Left kidney (tissue), 2 donors: ENCODE results near the gene PHLDB2. TPM values are rescaled to one million over a fixed set of nuclear protein-coding genes. Genes with fewer than 3 reads are reported as not detected.

Source experiments
- DNase-seq: peaks from one replicate; pipeline ENCODE4 v3.0.0-alpha.2; 2013
- polyA plus RNA-seq: library from polyadenylated mRNA; unstranded; fragments of 120-200 nt; gene quantifications from one replicate; pipeline ENCODE4 v1.2.1, GENCODE V29; 2013; ENCODE audit not compliant: insufficient read length

The PHLDB2 gene
- polyA plus RNA-seq, 1 donor, result 122 TPM

DNA sequence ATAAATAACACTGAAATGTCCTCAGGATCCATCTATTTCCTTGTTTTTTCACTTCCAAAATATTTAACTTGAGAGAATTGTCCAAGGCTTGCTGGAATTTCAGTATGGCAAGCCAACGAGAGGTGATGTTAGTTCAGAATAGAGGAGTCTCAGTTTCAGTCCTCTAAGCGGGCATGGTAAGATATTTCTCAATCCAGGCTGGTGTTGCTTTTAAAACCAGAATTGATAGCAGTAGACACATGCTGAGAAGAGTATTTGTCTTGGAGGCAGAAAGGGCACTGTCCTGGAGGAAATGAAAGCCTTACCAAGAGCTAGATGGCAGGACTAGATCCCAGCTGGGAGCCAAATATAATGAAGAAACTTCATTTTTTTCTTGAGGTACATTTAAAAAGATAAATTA, 23.1 kb downstream of the PHLDB2 start:
- no peak for DNase-seq

DNA sequence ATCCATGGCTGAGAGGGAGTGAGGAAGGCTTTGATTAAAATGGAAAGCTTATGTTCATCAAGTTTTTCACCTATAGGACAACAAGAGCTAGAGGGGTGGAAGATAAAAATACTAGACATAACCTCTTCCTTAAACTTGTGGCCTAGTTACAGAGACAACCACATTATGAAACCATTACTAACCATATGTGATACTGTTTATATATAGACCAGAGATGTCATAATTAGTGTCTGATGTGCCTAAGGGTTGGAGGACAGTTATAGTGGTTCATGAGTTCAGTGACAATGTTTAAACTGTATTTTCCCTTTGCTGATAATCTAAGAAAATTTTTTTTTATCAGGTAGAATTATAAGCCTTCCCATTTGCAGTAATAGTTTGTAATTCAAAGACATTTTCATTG, 23.7 kb downstream of the PHLDB2 start:
- no peak for DNase-seq

DNA sequence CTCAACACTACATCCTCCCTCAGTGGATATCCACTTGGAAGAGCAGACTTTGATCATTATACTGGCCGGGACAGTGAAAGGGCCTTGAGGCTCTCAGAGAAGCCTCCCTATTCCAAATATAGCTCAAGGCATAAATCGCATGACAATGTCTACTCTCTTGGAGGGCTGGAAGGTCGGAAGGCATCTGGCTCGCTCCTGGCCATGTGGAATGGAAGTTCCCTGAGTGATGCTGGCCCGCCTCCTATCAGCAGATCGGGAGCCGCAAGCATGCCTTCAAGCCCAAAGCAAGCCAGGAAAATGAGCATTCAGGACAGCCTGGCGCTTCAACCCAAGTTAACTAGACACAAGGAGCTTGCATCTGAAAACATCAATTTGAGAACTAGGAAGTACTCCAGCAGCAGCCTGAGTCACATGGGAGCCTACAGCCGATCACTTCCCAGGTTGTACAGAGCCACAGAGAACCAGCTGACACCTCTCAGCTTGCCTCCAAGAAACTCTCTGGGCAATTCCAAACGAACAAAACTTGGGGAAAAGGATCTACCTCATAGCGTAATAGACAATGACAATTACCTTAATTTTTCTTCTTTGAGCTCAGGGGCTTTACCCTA, 25.4 kb downstream of the PHLDB2 start:
- DNase-seq, result no peak

DNA sequence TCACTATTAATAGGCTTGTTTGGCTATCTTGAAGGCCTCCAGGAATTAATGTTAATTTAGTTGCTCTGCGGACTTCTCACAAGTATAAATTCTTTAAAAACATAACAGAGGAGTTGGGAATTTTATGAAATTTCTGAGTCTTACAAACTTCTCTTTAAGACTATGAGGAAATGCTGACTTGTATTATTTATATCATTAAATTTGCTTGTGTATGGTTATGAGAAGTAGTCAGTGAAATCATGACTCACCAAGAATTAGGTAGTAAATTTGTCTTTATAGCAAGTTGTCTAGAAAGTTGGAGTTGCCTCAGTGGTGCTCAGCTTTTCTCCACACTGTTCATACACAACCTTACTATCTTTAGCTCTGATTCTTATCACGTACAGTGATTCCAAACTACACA, 26.5 kb downstream of the PHLDB2 start:
- no peak for DNase-seq

DNA sequence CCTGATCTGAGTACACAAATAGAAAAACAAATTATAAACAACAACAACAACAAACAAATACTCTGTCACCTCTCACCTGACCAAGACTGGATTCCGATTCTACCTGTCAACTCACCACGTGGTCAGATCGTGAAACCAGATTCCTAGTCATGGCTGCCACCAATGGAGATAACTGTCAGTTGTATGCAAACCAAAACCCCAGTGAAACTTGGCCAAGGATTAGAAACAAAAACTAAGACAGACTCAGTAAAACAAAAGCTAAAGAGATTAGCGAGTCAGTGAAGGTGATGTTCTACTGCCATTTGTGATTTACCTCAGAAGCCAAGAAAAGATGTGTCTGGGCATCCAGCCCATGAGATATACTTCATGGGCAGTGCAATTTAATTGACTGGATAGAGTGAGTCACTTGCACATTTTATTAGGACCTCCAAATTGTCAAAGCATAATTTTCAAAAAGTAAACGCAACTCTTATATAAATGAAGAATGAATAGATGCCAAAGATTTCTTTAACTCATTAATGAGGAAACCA, 31.1 kb downstream of the PHLDB2 start:
- no peak for DNase-seq

DNA sequence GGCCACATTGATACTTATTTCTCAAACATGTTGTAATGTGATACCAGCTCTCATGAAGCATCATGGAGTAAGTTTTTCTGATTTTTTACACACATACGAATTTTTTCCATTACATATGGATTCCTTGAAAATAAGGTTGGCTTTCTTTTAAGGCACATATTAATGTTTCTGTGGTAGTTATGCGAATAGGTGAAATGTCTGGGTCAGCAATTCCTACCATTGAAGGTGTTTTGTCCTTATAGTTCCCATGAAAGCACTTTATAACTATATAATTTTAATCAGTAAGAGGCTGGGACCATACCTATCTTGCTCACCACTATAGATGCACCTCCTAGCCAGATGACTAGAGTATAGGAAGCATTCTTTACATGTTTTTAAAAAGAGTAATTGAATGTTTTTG, 33.0 kb downstream of the PHLDB2 start:
- no peak for DNase-seq

DNA sequence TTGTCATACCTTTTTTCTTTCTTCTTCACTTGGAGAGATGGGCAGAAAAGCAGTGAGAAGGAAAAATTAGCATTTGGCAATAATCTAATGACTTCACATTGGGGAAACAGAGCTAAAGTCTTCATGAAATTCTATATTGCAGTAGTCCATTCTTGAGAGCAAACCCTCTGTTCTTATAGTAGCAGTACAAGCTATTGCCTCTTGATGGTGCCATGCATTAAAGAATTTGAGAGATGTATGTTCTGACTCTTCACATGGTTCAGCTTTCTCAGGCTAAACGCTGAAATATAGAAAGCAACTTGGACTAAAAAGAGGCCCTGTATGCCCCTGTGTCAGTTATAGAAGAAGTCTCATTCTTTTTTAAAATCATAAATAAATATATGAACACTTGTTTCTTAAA, 36.0 kb downstream of the PHLDB2 start:
- no peak for DNase-seq

DNA sequence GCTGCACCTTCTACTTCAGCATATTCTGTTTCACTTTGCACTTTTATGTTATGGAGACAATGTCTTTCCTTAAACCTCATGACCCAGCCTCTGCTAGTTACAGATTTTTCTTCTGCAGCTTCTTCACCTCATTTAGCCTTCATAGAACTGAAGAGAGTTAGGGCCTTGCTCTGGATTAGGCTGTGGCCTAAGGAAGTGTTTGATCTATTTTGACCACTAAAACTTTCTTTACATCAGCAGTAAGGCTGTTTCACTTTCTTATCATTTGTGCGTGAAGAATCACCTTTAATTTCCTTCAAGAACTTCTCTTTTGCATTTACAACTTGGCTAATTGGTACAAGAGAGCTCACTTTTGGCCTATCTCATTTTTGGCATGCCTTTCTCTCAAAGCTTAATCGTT, 40.9 kb downstream of the PHLDB2 start:
- DNase-seq, result no peak

DNA sequence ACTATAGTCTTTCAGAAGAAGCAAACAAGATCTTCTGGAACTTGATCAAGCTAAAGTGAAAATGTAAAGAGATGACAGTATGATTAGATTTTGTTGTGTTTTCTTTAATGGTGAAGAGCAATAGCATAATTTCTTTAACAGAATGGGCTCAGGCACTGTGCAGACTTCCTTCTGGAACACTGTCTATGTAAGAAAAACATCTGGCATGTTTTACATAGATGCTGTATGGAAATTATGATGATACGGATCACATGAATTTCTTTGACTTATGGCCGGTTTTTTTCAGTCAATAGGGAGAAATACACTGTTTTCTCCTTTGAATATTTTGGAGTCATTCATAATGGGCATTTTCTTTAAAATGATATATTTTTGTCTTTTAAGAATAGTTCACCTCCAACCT, 42.6 kb downstream of the PHLDB2 start:
- DNase-seq, result no peak

DNA sequence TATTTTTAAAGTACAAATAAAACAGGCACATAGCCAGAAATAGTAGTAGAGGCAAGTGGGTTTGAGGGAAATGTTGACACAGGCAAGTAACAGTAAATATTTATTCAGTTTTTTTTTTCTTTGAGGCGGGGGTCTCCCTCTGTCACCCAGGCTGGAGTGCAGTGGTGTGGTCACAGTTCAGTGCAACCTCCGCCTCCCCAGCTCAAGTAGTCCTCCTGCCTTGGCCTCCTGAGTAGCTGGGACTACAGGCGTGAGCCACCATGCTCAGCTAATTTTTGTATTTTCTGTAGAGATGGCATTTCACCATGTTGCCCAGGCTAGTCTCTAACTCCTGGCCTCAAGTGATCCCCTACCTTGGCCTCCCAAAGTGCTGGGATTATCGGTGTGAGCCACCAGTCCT, 43.5 kb downstream of the PHLDB2 start:
- no peak for DNase-seq

DNA sequence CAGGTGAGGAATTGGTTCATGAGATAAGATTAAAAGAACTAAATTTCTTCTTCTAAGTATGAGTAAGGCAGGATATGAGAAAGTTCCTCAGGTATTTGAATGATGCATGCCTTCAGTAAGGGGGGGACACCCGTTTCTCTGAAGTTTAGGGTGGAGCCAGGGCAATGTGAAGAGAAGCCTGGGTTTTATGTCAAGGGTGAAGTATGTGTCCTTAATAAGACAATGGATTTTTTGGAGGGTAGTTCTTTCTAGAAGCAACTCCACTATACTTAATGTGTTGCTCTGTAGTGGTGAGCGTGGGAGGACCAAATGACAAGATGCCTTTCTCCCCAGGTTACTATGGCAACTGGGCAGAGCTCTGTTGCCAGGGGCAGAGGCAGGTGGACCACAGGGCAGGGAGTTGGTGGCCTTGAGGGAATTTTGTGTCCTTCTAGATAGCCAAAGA, 44.0 kb downstream of the PHLDB2 start:
- no peak for DNase-seq

DNA sequence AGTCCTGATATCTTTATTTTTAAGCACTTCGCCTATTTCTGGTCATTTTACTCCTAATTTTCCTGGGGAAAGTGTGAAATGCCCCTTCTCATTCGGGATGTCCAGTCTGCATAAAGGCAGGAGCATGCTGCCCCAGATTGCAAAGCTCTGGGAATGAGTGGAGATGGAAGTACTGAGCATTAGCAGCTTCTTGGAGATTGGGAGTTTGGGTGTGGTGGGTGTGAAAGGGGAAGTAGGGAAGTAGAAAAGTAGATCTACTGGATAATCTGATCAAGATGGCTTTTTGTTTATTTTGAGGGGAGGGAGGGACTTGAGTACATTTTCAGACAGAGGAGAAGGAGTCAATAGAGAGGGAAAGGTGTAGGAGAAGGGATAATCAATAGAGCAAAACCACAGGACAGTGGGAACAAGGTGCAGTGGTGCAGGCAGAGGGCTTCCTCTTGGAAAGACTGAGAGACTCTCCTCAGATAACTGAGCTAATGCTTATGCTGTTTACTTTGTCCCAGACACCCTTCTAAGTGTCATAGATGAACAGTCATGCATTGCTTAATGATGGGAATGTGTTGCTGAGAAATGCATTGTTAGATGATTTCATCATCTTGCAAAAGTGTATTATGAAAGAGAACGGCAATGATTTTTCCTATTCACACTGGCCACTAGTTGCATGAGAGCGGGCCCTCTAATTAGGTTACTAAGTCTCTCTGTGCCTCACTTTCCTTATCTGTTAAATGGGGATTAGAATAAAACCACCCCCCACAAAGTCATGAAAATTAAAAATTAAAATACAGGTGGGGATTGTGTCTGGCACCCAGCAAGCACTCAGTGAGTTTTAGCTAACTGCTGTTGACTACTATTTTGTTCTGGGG, 45.5 kb downstream of the PHLDB2 start:
- no peak for DNase-seq

DNA sequence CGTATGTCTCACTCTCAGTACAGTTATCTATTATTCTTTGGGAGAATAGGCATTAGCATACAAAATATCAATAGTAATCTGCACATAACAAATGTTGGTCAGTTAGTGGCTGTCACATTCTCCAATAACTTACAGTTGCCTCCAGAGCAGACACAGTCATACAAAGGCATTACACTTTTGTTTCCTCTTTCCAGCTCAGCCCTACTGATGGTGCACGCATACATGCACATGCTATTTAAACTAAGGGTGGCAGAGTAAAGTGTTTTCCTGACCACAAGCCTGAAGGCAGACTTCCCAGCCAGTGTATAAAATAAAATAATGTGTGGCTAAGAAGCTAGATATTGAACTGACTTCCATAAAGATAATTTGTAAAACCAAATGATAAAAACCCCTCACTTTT, 47.6 kb downstream of the PHLDB2 start:
- DNase-seq, result no peak

DNA sequence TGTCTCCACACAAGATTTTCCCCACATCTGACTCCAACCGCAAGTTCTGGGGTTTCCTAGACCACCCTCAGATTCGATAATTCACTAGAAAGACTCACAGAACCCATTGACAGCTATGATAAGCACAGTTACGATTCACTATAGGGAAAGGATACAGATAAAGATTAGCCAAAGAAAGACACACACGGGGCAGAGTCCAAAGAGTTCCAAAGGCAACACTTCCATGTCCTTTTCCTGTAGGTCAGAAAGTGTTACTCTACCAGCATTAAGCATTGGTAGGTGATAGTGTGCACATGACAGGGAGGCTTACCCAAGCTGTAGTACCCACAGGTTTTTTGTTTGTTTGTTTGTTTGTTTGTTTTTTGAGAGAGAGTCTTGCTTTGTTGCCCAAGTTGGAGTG, 48.1 kb downstream of the PHLDB2 start:
- DNase-seq, result no peak

DNA sequence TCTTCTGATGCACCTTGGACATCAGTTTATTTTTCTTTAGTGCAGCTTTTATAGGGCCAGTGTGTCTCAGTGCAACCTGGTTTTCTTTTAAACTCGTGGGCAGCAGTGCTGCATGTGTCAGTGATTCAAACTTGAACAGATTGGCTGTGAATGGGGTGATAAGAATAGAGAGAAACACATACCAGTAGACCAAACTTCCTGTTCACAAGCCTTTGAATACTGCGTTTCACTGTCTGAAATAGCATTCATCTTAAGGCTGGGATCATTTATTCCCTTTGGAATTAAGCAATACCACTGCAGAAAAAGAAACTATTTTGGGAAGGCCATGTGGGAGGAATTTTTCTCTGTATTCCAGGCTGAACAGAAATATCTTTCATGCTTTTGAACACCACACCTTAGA, 51.7 kb downstream of the PHLDB2 start:
- DNase-seq, result no peak

DNA sequence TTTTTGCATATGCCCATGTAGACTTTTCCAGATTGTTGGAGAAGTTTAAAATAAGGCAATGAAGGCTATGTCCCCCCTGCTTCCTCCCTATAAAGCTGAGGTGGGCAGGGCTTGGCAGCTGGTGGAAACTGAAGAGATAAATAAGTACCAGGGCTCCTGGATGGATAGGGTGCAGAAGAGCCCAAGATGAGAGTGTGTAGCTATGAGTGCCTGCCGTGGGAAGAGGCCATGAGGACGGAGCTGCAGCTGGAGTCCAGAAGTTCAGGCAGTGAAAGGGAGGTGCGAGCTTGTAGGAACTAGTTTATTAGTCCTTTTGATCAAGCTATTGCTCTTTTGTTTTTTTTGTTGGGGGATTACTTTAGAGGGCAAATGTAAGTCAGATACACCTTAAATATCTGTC, 52.4 kb downstream of the PHLDB2 start:
- no peak for DNase-seq

DNA sequence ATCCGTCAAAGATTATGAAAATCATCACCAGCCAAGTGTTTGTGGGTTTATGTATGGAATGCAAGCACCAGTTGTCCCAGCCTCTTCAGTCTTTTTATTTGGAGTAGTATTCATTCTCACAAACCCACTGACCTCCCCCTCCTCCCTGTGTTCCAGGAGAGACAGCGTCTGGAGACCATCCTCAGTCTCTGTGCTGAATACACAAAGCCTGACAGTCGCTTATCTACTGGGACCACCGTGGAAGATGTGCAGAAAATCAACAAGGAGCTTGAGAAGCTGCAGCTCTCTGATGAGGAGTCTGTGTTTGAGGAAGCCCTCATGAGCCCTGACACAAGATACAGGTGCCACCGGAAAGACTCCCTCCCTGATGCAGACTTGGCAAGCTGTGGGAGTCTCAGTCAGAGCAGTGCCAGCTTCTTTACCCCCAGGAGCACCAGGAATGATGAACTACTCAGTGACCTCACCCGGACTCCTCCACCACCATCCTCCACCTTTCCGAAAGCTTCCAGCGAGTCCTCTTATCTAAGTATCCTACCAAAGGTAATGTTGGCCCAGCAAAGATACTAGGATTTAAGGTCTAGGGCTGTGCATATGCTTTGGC, 54.2 kb downstream of the PHLDB2 start:
- no peak for DNase-seq

DNA sequence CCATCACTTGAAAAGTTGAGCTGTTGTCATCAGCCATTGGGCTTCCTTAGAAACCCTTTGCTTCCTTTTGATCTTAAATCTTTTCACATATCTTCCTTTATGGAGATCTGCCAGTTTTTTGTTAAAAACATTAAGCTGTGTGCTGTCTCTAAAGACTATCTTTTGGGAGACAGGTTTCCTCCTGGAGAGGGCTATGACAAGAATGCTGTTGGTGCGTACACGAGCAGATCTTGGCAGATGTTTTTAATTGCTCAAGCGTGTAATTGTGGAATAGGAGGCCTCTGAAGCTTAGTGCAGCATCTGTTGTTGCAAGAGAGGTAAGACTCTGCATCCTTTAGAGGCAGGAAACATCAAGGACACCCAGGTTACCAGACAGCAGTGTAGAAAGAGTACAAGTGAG, 56.8 kb downstream of the PHLDB2 start:
- DNase-seq, result no peak

DNA sequence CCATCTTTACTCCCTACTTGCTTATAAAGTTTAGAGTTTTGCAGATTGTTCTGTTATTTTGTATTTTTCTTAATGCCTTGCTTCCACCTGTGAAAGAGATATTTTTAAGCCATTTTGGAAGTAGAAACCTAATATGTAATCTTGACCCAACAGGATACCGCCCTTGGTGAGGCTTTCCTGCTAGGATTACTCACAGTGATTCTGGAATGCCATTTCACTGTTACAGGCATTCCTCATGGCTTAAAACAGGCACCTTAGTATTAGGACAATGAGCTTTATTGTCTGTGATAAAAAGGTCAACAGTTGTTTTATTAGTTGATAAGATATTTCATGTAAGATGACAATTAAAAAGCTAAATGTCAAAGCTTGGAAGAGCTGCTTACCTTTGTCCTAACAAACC, 58.2 kb downstream of the PHLDB2 start:
- DNase-seq, result no peak

DNA sequence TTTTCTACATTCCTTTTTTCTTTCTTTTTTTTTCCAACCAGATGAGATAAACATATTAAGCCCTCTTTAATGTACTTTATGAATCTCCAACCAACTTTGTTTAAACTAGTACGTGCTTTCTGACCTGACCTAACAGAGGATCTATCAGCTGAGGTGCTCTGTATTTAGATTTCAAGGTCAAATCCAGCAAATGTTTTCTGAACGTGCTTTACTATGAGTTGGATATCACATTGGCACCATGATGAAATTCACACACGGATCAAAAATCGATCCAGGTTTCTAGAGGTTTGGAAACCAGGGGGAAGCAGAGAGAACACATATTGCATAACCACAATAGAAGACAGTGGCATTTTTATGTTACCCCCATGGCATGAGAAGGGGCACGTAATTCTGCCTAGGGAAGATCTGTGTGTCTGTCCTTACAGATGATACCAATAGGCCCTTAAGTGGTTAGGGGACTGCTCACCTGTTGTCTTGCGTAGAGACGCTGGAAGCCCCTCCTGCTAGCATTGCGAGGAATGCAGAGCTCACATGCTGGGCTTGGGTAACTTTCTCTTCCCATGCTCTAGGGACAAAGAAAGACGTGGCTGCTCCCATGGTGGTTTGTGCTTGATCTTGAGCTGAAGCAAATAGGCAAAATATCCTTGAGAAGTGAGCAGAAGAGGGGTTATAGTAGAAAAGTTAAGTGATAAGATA, 60.5 kb downstream of the PHLDB2 start:
- DNase-seq, result no peak

DNA sequence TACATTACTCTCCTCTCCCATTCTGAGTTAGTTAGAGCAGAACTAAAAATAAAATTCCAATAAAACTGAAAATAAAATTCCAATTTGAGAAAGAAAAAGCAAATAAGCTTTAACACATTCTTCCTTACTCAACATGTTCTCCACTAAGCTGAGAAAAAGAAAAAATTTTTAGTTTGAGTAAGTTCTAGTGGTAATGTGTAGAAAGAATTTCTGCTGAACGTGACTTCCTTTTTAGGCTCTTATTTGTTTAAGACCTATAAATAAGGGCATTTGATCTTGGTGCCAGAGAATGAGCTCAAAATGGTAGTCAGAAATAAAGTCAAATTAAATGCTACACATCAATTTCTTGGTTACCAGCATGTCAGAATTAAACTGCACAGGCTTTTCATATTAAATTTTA, 62.1 kb downstream of the PHLDB2 start:
- DNase-seq, result no peak

DNA sequence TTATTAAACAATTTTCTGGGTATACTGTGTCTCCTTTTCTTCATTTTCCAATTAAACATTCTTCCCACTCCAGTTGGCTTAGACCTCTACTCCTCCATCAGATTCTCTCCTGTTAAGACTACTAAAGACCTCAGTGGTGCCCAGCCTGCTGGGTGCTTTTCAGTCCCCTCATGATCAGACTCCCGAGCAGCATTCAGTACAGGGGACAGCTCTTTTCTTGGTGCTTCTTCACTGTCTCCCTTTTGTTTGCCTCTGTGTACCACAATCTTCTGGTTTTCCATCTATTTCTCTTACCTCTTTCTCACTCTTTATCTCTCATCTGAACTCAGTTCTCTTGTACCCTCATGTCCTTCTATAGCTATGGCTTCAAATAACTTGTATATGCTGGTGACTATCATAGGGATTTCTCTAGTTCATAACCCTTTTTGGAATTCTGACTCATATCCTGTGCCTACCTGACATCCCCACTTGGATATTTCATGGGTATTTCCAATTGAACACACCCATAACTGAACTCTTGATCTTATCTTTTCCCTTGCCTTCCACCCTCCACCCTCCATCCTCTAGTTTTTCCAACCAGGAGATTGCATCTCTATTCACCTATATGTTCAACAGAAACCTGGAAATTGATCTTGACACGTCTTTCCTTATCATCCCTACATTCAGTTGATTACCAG, 64.2 kb downstream of the PHLDB2 start:
- DNase-seq, result no peak
